K562 (cell line): ENCODE measurements around the gene NOL8. TPM values are rescaled to one million over a fixed set of nuclear protein-coding genes. Genes with fewer than 3 reads are reported as not detected.

Experiments used
- CBFB ChIP-seq: sonication (generic); formaldehyde crosslinking; IDR thresholded peaks from 2 replicates; pipeline ENCODE4 v1.4.0; 2020; ENCODE audit warnings: mild to moderate bottlenecking, missing genetic modification reagents
- CHD2 ChIP-seq: IDR thresholded peaks from 2 replicates; pipeline ENCODE4 v1.6.1; 2011; ENCODE audit warnings: low read depth, low read length
- NCOA1 ChIP-seq: fragments of 450-650 bp; IDR thresholded peaks from 2 replicates; pipeline ENCODE4 v1.6.1; 2016; ENCODE audit warnings: low read depth
- NR2C2 ChIP-seq, 2 experiments: fragments of 200-800 bp in 1 of 2; sonication (Bioruptor generic) in 1 of 2; sonication (generic) in 1 of 2; formaldehyde crosslinking in 1 of 2; IDR thresholded peaks; 2 replicates each; pipeline versions ENCODE4 v1.6.1 to v1.8.0; 2016 to 2022; ENCODE audit warnings: mild to moderate bottlenecking in 1 of 2, missing compliant biosample characterization in 1 of 2, missing genetic modification characterization in 1 of 2, missing genetic modification reagents in 1 of 2
- PYGO2 ChIP-seq: fragments of 450-650 bp; IDR thresholded peaks from 2 replicates; pipeline ENCODE4 v1.6.1; 2016; ENCODE audit warnings: mild to moderate bottlenecking, missing genetic modification characterization, moderate library complexity, missing compliant biosample characterization
- SMARCA5 ChIP-seq: fragments of 450-650 bp; IDR thresholded peaks from 2 replicates; pipeline ENCODE4 v1.6.1; 2016
- SNIP1 ChIP-seq: fragments of 450-650 bp; IDR thresholded peaks from 2 replicates; pipeline ENCODE4 v1.7.1; 2017; ENCODE audit warnings: low read depth, mild to moderate bottlenecking
- TAF1 ChIP-seq: IDR thresholded peaks from 2 replicates; pipeline ENCODE4 v1.6.1; 2011; ENCODE audit warnings: mild to moderate bottlenecking, low read length, moderate library complexity; ENCODE audit not compliant: insufficient read depth, control insufficient read depth, severe bottlenecking; ENCODE audit errors: extremely low read depth
- TRIM25 ChIP-seq: fragments of 450-650 bp; IDR thresholded peaks from 2 replicates; pipeline ENCODE4 v1.7.0; 2016; ENCODE audit warnings: borderline replicate concordance
- ZMIZ1 ChIP-seq, 2 experiments: fragments of 150-350 bp in 1 of 2; IDR thresholded peaks; 2 replicates each; pipeline ENCODE4 v1.6.1; 2012 to 2016; ENCODE audit warnings: low read depth in 2 of 2, low read length in 2 of 2, mild to moderate bottlenecking in 1 of 2, moderate library complexity in 1 of 2
- ZNF395 ChIP-seq: fragments of 200-800 bp; sonication (Bioruptor generic); IDR thresholded peaks from 2 replicates; pipeline ENCODE4 v1.6.1; 2017; ENCODE audit warnings: missing genetic modification characterization, missing compliant biosample characterization
- ZNF398 ChIP-seq: fragments of 250-450 bp; sonication (Bioruptor Pico); IDR thresholded peaks from 2 replicates; pipeline ENCODE4 v1.8.0; 2021; ENCODE audit warnings: moderate library complexity, mild to moderate bottlenecking, inconsistent platforms
- ZNF518B ChIP-seq: fragments of 250-450 bp; sonication (Bioruptor Pico); IDR thresholded peaks from 2 replicates; pipeline ENCODE4 v1.5.0; 2021; ENCODE audit warnings: mild to moderate bottlenecking, moderate library complexity
- polyA plus RNA-seq, 8 experiments: library from polyadenylated mRNA; depleted of rRNA in 4 of 8; stranded (reverse) in 5 of 8; unstranded in 3 of 8; fragments of >200 nt; fragmentation: Nextera tagmentation in 2 of 8; fragmentation: Illumina TruSeq in 1 of 8; extraction: Ambion mirVana in 2 of 8; extraction: Trizol in 1 of 8; gene quantifications; 2 replicates each; pipeline versions ENCODE4 v1.2.1 to v1.2.3, GENCODE V29; 2011 to 2014; ENCODE audit warnings: inconsistent platforms in 1 of 8, missing spikeins in 1 of 8
- total RNA-seq, 7 experiments: library from RNA; depleted of rRNA in 6 of 7; stranded (reverse); fragments of >200 nt in 6 of 7; fragmentation: Illumina TruSeq in 2 of 7; extraction: Trizol in 2 of 7; gene quantifications; 2 replicates each; pipeline versions ENCODE4 v1.2.1 to v1.2.3, GENCODE V29; 2011 to 2021; ENCODE audit warnings: low replicate concordance in 1 of 7

NOL8 gene
- total and polyA plus RNA-seq, 9 of the 15 experiments (the other 6 are each of a cell fraction or from before 2014, with no cell fraction given): 51.3 to 91.5 (median 58.7) TPM

- TF ChIP-seq PYGO2 (tag): peak; percentile 62; the same call in 1 of the 2 replicates
- no peak for TF ChIP-seq ZNF518B (CRISPR knock-in tag)
- peak; percentile 99 for TF ChIP-seq NCOA1
- TF ChIP-seq TRIM25: 0 out of 2 replicates have a peak, but pooled peaks have one; percentile 18
- TF ChIP-seq ZNF395: 0 out of 2 replicates have a peak, but pooled peaks have one; percentile 72
- TF ChIP-seq SNIP1: 0 out of 2 replicates have a peak, but pooled peaks have one; percentile 50
- no peak for TF ChIP-seq SMARCA5
- TF ChIP-seq TAF1: peak; percentile 93
- TF ChIP-seq CBFB: no peak
- TF ChIP-seq ZMIZ1 (IDR thresholded peaks at IDR 0.05; ENCODE audit: low read depth in 2 of 2, low read length in 2 of 2): no peak
- TF ChIP-seq CHD2: peak; percentile 15; the same call in 1 of the 2 replicates
- no peak for TF ChIP-seq ZNF398 (CRISPR knock-in tag)
- peak; percentile 18; the same call in 1 of the 2 replicates for TF ChIP-seq NR2C2 (CRISPR knock-in tag; IDR thresholded peaks at IDR 0.05)
- peak; percentile 63; the same call in 1 of the 2 replicates for TF ChIP-seq NR2C2 (tag; IDR thresholded peaks at IDR 0.05)
Measured at GRCh38 chr9:92325269-92325990, at the start of gene NOL8, which contains the start of gene CENPP (continued).
